SK-MEL-5 (cell line): Measurements from ENCODE around the gene STXBP5. TPM values are rescaled to one million over a fixed set of nuclear protein-coding genes. Genes with fewer than 3 reads are reported as not detected.
A peak's percentile ranks its signal among the peaks of the same experiment; 100 is the strongest.

Source experiments
- DNase-seq: peaks from one replicate; pipeline ENCODE4 v3.0.0-alpha.2; 2016; ENCODE audit warnings: low read depth, low spot score
- in situ Hi-C: cut with HindIII; loops from 2 replicates; pipeline ENCODE4 v1.10.0; 2016; ENCODE audit warnings: low sequenced_read_pairs, high pct_unique_total_duplicates, low pct_unique_long_range_greater_than_20kb
- total RNA-seq: library from RNA; depleted of rRNA; stranded (reverse); fragments of >200 nt; shearing (Covaris generic); gene quantifications from 2 replicates; pipeline ENCODE4 v1.2.3, GENCODE V29; 2014

The STXBP5 gene
- total RNA-seq, 1 experiment from 2014 or later = 24.1 TPM

DNA sequence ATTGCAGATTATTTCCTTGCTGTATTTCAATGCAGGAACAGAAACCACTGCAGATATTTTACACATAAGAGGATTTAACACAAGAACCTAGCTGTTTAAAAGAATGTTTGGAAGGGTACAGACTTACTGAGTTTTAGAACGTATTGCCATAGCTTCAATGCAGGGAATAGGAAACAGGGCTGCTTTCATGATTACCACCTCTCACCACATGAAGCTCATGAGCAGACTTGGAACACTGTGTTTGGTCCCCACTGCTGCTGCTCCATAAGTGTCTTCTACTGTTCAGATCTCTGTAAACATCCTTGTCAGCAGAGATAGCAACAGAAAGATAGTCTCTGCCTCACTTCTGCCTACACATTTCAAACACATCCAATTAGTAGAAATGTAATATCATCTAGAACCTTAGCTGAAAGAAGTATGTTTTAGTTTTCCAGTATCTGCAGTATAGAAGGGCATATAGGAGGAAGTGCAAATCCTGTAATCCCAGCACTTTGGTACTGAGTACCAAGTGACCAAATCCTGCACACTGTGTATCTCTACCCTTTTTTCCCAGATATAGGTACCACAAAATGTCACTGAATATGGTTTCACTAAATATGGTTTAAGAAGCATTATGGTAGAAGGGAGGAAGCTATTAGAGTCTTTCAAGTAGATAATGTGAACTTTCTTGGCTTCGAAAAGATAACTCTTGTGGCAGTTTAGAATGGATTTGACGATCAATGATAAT, 51.9 kb downstream of the STXBP5 start:
- in situ Hi-C loops = no loop called here
- no peak for DNase-seq

- in situ Hi-C loops = no loop called here
- DNase-seq = no peak
These were observed 53.5 kb downstream of the STXBP5 start for GRCh38 chr6:147257760-147258159.

DNA sequence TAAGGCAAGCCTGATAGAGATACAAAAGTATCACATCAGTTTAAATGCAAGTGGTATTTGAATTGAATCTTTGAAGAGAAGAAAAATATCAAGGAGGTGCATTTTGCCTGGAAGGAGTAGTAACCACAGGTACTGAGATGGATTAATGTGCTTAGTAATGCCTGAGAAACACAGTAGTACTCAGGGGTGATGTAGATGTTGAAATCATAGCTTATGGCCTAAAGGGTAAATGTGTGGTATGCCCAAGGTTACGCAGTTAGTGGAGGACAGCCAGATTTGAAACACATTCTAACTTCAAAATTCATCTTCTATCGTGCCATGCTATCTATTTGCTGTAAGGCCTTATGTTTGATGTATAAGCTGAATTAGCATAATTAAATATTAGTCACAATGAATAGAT, 55.9 kb downstream of the STXBP5 start:
- no peak for DNase-seq
- in situ Hi-C loops = no loop called here

- DNase-seq = no peak
- in situ Hi-C loops = no loop called here
These were observed 58.7 kb downstream of the STXBP5 start for GRCh38 chr6:147262946-147263345.

DNA sequence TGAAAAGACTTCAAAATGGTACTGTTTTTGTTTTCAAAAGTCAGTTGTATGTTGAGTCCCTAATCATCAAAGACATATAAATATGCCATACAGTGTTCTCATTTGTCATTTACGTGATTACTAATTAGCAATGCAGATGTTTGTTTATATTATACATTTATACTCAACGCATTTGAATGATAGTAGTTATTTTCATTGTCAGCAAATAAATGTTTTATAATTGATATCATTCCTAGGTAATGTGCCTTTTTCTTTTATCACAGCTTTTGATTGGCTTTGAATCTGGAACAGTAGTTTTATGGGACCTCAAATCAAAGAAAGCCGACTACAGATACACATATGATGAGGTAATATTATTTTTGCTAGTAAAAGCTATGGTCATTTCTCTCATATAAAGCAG, 62.6 kb downstream of the STXBP5 start:
- in situ Hi-C loops = no loop called here

DNA sequence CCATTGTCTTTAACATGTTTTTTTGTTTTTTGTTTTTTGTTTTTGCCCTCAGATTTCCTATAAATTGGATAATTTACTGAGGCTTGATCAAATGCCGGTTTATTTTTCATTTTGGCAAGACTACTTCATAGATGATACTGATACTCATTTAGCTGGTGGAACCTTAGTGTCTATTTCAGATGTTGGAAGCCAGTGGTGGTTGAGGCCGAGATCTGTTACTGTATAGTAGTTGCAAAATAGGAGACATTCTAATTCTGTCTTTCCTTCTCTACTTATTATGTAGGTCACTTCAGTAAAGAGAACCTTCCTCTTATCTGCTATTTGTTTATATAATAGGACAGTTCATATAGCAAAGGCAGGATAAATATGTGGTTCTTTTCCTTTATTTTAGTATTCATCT, 63.4 kb downstream of the STXBP5 start:
- in situ Hi-C loops = no loop called here
- DNase-seq = no peak

More for the DNA sequence above, 62.6 kb downstream of the STXBP5 start:
- DNase-seq = no peak

DNA sequence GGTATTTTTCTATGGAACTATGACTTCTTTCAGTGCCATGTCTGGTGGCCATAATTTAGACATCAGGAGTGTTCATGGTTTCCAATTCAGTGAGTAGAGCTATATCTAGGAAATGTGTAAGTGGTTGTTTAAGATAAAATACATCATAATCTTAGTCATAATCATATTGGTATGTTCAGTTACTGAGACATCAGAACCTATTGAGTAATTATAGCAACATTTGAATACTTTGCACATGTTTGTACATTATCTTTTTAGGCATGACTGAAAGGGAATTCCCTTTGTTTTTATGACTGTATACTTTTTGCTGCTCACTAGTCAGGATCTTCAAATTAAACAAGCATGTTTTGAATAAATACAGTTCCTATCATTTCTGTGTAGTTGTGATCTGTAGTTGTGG, 64.0 kb downstream of the STXBP5 start:
- in situ Hi-C loops = no loop called here
- DNase-seq = no peak

DNA sequence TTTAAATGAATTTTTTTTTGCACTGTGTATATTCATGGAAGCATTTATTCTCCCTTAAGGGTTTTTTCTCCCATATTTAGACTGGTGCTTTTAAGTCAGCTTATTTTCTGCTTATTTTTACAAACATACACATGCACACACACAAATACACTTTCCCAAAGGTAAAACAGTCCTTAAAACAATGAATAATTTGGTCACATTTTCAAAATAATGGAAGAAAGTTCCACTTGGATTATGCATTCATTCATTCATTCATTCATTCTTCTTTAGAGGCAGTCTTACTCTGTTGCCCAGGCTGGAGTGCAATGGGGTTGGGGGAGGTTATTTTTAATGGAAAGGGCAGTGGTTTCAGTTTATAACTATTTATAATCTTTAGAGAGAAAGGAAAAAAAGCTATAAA, 69.8 kb downstream of the STXBP5 start:
- DNase-seq = no peak
- in situ Hi-C loops = no loop called here

DNA sequence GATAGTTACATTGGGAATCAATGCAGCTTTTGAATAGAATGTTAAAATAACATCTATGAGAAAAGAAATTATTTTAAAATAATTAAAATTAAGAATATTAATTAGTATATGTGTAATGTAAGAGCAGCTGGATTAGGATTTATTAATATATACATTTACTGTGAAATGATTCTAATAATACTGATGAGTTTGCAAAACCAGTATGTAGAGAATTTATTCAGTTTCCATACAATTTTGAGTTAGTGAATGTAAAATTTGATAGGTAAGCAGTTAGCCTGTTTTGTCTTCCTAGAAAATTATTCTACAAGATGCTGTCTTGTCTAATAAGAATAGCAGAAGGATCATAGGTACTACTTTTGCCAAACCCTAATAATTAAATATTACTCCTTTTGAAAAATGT, 70.6 kb downstream of the STXBP5 start:
- DNase-seq = no peak
- in situ Hi-C loops = no loop called here

DNA sequence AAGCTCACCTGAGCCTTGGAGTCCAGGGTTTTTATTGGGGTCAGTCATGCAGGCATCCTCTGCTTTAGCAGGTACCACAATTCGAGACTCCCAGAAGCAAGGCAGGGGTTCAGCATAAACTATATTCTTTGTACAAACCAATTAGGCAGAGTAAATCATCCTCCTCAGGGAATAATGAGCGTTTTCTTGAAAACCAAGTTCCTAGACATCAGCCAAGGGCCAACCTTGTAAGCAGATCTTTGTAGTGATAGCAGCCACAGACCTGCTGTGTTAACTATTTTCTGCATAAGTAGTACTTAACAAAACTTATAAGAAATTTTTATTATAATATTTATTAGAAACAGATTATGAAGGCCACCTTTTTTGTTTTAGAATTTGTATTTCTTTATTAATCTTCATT, 74.7 kb downstream of the STXBP5 start:
- in situ Hi-C loops = no loop called here
- no peak for DNase-seq

DNA sequence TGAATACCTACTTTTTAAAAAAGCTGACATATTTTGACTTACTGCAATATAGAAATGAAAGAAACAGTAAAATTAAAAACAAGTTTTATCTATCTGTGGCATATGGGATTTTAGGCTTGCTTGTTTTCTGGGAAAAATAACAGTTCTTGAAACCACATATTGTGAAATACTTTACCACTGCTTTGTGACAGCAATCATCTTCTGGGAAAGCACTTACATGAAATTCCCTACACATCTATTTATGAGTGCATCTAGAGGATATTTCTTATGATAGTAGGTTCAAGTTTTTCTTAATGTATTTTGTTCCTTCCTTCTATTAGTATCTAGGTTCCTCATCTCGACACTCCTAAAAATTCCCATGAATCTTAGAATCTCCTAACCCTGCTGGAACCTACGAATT, 75.2 kb downstream of the STXBP5 start:
- in situ Hi-C loops = no loop called here
- DNase-seq = no peak

- DNase-seq = no peak
- in situ Hi-C loops = no loop called here
These were observed 77.8 kb downstream of the STXBP5 start for GRCh38 chr6:147281895-147282565.

- in situ Hi-C loops = no loop called here
- DNase-seq = no peak
These were observed 78.3 kb downstream of the STXBP5 start for GRCh38 chr6:147282566-147282959.

GRCh38 chr6:147283460-147283859, 79.2 kb downstream of the STXBP5 start:
- DNase-seq = no peak
- in situ Hi-C loops = no loop called here

DNA sequence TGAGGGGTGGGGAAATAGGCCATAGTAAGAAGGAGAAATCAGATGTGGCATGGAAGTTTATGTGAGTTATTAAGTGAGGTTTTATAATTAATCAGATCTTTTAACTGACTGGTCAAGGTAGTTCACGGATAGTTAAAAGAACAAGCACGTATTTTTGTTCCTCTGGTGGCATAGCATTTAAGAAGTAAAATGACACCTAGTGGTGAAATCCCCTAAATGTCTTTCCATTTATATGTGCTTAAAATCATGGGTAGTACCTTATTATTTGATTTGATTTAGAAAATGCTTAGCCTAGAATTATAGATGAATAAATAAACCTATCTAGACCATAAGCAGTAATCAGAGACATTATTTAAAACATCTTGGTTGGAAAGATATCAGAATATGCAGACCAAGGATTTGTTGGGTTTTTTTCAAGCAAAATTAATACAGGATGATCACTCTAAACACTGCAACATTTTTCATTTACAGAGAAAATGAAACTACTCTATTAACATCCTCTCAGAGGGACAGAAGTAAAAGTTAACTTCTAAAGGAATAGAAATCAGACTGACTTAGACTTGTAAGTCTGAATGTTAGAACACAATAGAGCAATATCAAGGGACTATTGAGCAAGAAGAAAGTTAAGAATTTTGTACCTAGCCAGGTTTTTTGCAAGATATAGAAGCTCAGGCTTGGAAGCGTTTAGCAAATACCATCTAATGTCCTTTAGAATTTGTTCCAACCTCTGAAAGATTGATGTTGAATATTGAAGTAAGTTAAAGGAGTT, 81.1 kb downstream of the STXBP5 start:
- in situ Hi-C loops = no loop called here
- peak; percentile 62 for DNase-seq

DNA sequence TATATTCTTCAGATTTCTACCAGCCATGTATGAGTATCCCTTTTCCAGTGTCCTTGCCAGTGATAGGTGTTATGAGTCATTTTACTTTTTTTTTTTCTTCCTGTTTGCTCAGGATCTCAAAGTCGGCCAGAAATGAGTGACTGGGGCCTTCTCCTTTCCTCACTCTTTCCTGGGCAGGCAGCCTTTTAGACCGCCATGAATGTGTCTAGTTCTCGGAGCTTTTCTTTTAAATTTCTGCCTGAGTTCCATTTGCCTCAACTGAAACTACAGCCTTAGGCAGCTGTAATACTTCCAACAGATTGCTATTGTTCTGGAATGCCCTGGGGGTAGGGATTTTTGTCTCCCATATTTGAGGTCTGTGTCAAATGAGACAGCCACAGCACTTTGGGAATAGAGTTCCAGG, 83.7 kb downstream of the STXBP5 start:
- peak; percentile 94 for DNase-seq
- in situ Hi-C loops = no loop called here

- no peak for DNase-seq
- in situ Hi-C loops = no loop called here
These were observed 92.9 kb downstream of the STXBP5 start for GRCh38 chr6:147297124-147297523.

GRCh38 chr6:147297663-147298316, 93.6 kb downstream of the STXBP5 start:
- no peak for DNase-seq
- in situ Hi-C loops = no loop called here
